ENCODE data around the gene LITAF.

- TF ChIP-seq EZH2 (IDR thresholded peaks at IDR 0.05) = no peak
- no peak for TF ChIP-seq ATF3 (IDR thresholded peaks at IDR 0.05)
- TF ChIP-seq SRF (IDR thresholded peaks at IDR 0.05; ENCODE audit: low read depth) = no peak
- TF ChIP-seq POLR2A (IDR thresholded peaks at IDR 0.05; ENCODE audit: borderline replicate concordance, extremely low read depth, insufficient read depth, insufficient read length) = no peak
- TF ChIP-seq CTCF (IDR thresholded peaks at IDR 0.05 in 2 of 3, conservative IDR thresholded peaks at IDR 0.05 in 1 of 3; ENCODE audit: borderline replicate concordance in 1 of 3, insufficient read depth in 1 of 3, low read depth in 2 of 3, low read length in 2 of 3) = no peak
- no peak for TF ChIP-seq ZNF274 (IDR thresholded peaks at IDR 0.05; ENCODE audit: low read depth, low read length)
- TF ChIP-seq POLR2AphosphoS5 (IDR thresholded peaks at IDR 0.05; ENCODE audit: low read depth, low read length) = no peak
- no peak for TF ChIP-seq REST (IDR thresholded peaks at IDR 0.05; ENCODE audit: low read depth)
Observed at GRCh38 chr16:11609474-11610120, 22.9 kb upstream of the LITAF start.

All from HCT116 (cell line).